Bone marrow (tissue), 2 donors: ENCODE data around the gene SLC18B1.

Experiments
- DNase-seq, 2 donors: peaks; one replicate each; lab custom pipeline; 2025; lab: John Stamatoyannopoulos, UW

Gene SLC18B1

DNA sequence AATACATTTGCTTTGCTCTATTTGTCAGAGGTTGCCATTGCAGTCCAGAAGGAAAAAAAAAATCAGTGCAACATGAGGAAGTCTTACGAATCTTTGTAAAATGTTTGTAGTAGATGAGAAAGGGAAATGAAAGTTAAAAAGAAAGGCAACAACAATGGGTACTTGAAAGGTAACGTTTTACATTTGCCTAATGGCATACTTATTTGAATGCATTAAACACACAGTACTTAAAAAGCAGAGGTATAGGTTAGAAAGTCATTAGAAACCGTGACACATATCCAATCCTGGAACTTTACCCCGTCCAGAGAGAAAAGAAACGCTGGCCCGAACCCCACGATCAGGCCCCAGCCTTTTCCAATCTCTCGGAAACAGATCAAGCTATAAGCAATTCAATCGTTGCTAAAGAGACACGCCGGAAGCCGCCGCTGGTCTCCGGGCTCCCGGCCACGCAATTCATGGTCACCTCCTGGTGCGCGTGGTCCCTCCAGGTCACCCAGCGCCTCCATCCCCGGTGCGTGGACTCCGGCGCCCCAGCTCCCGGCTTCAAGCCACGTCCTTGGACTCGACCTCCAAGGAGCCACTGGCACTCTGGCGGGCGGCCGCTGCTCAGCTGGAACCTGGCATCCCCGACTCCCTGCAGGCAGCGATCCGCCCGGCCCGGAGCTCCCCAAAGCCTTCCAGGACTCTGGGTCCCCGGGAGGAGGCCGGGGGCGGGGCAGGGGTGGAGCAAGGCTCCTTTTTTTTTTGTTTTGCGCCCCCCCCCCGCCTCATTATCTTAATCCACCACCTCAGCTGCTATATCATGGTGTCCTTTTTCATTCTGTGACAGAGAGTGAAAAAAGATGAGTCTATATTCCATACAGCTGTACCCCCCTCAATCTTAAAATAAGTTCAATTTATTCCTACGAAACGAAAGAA lies at the start of gene SLC18B1:
Gene SLC18B1, minus strand, starts transcription at position 687 of the 918 bp plus-strand sequence. Its CDS starts 181 bp downstream, at position 506.
- DNase-seq, result peak in 1 of 2 donors; percentile 5

GRCh38 chr6:132843316-132844035 lies 45.0 kb upstream of the SLC18B1 start:
- DNase-seq, result no peak

DNA sequence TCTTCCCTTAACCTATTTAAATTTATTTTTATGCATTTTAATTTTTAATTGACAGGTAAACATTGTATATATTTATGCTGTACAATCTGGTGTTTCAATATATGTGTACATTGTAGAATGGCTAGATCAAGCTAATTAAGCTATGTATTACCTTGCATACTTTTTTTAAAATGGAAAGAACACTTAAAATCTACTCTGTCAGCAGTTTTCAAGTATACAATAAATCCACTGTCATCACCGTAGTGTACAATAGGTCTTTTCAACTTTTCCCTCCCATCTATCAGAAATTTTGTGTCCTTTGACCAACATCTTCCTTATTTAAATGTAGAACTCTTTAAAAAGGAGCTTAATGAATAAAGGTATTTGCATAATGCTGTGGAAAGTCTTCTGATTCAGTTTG lies 43.5 kb upstream of the SLC18B1 start:
- no peak for DNase-seq

- DNase-seq, result no peak
Measured at GRCh38 chr6:132832891-132833290, 34.5 kb upstream of the SLC18B1 start.

- peak in 1 of 2 donors; percentile 27 for DNase-seq
Measured at GRCh38 chr6:132830334-132830751, 31.9 kb upstream of the SLC18B1 start.

DNA sequence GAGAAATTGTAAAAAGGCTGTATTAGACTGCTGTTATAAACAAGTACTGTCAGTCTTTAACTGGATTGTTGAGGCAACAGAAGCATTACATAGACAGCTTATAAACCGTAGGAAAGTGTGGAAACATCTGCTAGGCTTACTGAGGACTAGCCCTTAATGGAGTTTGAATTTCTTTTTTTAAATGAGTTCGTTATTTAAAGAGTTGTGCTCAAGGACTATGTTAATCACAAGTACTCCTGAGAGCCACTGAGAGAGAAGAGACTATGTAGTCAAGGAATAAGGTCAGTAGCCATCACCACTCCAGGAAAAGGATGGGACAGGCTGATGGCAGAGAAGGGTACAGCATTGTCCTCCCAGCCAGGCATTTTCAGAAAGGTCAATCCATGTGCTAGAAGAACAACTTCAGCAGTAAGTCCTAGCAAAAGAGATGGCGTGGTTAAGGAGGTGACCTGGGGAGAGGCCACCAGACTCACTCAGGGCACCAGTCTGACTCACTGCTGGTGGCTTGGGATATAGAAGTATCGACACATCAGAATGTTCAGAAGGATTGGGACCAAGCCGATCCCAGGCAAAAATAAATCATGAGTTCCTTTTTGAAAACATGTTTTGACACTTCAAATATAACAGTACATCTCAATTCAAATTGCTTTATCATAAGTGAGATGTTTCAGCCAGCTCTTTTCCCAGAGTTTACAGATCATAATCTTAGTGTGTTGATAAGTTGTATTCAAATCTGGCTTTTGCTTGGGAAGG lies 22.4 kb upstream of the SLC18B1 start:
- DNase-seq, result no peak

GRCh38 chr6:132819405-132820161 lies 21.1 kb upstream of the SLC18B1 start:
- DNase-seq, result no peak

- DNase-seq, result no peak
Measured at GRCh38 chr6:132818404-132819359, 20.2 kb upstream of the SLC18B1 start.

DNA sequence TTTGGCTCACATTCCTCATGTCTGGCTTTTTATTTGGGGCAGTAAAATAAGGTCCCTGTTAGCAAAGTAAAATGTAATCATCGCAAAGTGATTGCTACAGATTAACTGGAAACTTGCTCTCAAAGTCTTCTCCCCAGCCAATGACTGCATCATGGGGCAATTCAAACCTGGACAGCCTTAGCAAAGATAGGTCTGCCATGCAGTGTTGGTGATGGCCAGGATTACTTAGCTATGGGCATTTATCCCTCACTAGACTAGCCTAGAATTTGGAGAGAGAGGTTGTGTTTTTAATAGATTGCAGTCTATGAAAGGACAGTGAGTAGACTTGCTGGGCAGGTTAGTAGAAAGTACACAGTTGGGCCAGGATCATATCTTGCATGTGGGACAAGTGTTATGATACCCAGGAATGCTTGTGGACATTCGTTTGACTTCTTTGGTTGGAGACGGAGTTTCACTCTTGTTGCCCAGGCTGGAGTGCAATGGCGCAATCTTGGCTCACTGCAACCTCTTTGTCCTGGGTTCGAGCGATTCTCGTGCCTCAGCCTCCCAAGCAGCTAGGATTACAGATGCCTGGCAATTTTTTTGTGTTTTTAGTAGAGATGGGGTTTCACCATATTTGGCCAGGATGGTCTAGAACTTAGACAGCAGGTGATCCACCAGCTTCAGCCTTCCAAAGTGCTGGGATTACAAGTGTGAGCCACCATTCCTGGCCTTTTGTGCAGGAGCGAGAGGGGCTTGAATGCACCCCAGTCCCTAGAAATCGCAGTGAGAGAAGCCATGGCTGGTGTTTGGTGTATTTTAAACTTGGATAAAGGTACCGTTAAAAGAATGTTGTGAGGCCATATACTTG lies 19.3 kb upstream of the SLC18B1 start:
- no peak for DNase-seq

DNA sequence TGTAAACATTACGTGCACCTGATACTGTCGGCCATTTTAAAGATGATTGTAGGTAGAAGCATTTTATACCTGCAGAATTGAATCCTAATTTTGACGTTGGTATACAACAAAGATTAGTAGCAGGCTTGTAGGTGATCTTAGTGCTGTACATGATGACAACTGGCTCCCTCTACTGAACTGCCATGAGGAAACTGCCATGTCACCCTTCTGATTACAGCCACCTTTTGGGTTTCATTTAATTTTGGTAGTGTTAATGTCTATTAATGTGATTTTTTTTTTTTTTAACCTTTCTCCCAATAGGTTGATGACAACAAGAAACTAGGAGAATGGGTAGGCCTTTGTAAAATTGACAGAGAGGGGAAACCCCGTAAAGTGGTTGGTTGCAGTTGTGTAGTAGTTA lies 18.2 kb upstream of the SLC18B1 start:
- DNase-seq, result no peak

- DNase-seq, result no peak
Measured at GRCh38 chr6:132814716-132815570, 16.5 kb upstream of the SLC18B1 start.

DNA sequence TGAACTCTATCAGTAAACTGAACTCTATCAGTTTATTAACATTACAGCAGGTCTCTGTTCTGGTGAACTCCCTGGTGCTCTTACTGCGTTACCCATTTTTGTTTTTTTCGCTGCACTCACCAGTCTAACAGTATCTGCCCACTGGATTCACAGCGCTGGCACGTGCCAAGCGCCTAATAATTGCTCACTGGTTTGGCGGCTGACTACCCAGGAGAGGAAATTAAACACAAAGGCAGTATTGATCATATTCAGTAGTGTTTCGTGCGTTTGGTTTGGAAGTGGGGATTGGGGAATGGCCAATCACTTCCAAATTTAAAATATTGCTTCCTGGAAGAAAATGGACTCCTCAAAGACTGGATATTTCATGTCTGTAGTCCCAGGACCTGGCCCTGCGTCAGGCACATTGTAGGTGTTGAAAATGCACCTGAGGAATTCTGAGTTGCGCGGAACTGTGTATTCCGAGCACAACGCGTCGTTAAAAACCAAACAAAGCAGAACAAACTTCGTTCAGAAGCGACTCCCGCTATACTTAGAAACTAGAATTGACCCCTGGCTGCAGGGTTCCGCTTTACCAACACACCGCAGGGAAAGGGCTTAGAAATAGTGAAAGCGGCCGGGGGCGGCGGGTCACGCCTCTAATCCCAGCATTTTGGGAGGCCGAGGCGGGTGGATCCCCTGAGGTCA lies 14.9 kb upstream of the SLC18B1 start:
- peak; percentile 31 to 47 for DNase-seq

- no peak for DNase-seq
Measured at GRCh38 chr6:132812756-132813172, 14.3 kb upstream of the SLC18B1 start.

- DNase-seq, result no peak
Measured at GRCh38 chr6:132812255-132812732, 13.9 kb upstream of the SLC18B1 start.

- DNase-seq, result no peak
Measured at GRCh38 chr6:132811276-132811675, 12.8 kb upstream of the SLC18B1 start.

- DNase-seq, result no peak
Measured at GRCh38 chr6:132805548-132805947, 7.1 kb upstream of the SLC18B1 start.

DNA sequence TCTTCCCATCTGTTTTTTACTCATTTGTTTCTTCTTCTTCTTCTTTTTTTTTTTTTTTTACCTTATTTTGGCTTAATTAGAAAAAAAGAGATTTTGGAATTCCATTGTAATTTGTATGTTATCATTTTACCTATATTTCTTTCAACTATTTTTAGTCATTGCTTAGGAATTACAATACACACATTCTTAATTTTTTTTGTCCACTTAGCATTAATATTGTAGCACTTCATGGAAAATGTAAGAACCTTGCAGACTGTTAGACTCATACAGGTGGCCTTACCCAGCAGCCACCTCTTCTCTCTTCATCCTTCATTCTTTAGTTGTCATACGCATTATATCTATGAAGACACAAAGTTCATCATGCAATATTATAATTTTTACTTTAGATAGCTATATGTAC lies 5.8 kb upstream of the SLC18B1 start:
- no peak for DNase-seq

DNA sequence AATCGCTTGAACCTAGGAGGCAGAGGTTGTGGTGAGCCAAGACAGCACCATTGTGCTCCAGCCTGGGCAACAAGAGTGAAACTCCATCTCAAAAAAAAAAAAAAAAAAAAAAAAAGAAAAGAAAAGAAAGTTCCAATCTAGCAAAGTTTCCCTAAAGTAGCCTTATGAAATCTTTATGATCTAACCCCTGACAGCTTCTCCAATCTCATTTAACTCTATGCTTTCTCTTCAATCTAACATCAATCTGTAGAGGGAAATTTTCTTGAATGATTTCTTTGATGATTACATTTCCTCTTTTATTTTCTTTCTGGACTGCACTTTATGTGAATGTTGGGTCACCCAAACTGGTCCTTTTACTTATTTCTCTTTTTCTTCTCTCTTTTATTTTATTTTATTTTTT lies 2.2 kb upstream of the SLC18B1 start:
- DNase-seq, result no peak
